Upper lobe of left lung (tissue), 4 donors: ENCODE data around the gene LCE1C.

ENCODE experiments used
- CTCF ChIP-seq, 6 experiments: fragments of 450-650 bp in 4 of 6; fragments of 200-600 bp in 2 of 6; sonication (generic) in 2 of 6; IDR thresholded peaks; one replicate each; pipeline ENCODE4 v1.5.1; 2016 to 2019; ENCODE audit warnings: antibody characterized with exemption in 6 of 6
- EP300 ChIP-seq, 4 donors: sonication (generic); formaldehyde crosslinking; IDR thresholded peaks; one replicate each; pipeline ENCODE4 v1.5.1; 2017; ENCODE audit warnings: antibody characterized with exemption in 4 of 4, control low read depth in 2 of 4
- POLR2A ChIP-seq, 4 donors: fragments of 450-650 bp; IDR thresholded peaks; one replicate each; pipeline ENCODE4 v1.5.1; 2016 to 2017; ENCODE audit warnings: antibody characterized with exemption in 4 of 4, mild to moderate bottlenecking in 2 of 4
- POLR2AphosphoS5 ChIP-seq, 2 donors: sonication (generic); formaldehyde crosslinking; IDR thresholded peaks; one replicate each; pipeline ENCODE4 v1.5.1; 2017; ENCODE audit warnings: antibody characterized with exemption in 2 of 2

DNA sequence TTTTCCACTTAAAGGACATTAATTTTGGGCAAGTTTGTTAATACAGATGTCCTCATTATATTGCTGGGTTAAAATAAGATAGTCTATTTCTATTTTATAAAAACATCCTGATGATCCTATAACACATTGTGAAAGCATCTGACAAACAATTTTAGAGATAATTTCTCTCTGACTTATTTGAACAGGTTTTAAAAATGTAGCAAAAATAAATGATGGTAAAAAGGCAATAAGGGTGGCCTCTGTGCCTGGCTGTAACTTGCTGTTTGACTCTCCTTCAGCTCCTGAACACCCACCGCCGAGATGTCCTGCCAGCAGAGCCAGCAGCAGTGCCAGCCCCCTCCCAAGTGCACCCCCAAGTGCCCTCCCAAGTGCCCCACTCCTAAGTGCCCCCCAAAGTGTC lies 20.7 kb upstream of the LCE1C start, which contains the start of gene LCE1A:
- TF ChIP-seq CTCF (IDR thresholded peaks at IDR 0.05) (no peak), POLR2AphosphoS5 (IDR thresholded peaks at IDR 0.05) (no peak), POLR2A (IDR thresholded peaks at IDR 0.05) (no peak), EP300 (IDR thresholded peaks at IDR 0.05) (no peak)
